HG03095 (cell line): ENCODE data around the gene SH2D3C.
A peak's percentile ranks its signal among the peaks of the same experiment; 100 is the strongest.

Experiments used
- ATAC-seq: cut with Tn5 transposase; IDR thresholded peaks from one replicate; pipeline ENCODE4 v1.9.1; 2021; ENCODE audit warnings: moderate library complexity; ENCODE audit not compliant: unreplicated experiment

Gene SH2D3C

GRCh38 chr9:127703289-127703946 is 75.0 kb downstream of the SH2D3C start:
- no peak for ATAC-seq

GRCh38 chr9:127700594-127701255 is 77.7 kb downstream of the SH2D3C start:
- no peak for ATAC-seq

GRCh38 chr9:127700140-127700539 is 78.3 kb downstream of the SH2D3C start:
- no peak for ATAC-seq

- ATAC-seq, result peak; percentile 81
Measured at GRCh38 chr9:127698985-127699670, 79.3 kb downstream of the SH2D3C start.

- no peak for ATAC-seq
Measured at GRCh38 chr9:127698386-127698785, 80.1 kb downstream of the SH2D3C start.

GRCh38 chr9:127697575-127697974 is 80.9 kb downstream of the SH2D3C start:
- no peak for ATAC-seq

GRCh38 chr9:127694890-127695720 is 83.4 kb downstream of the SH2D3C start:
- no peak for ATAC-seq

- no peak for ATAC-seq
Measured at GRCh38 chr9:127693697-127694096, 84.8 kb downstream of the SH2D3C start.

GRCh38 chr9:127693143-127693542 is 85.3 kb downstream of the SH2D3C start:
- ATAC-seq, result no peak

GRCh38 chr9:127692071-127692470 is 86.4 kb downstream of the SH2D3C start:
- ATAC-seq, result no peak

GRCh38 chr9:127690735-127691134 is 87.7 kb downstream of the SH2D3C start:
- no peak for ATAC-seq

GRCh38 chr9:127689329-127690000 is 89.0 kb downstream of the SH2D3C start:
- ATAC-seq, result no peak
